OCI-LY3 (cell line): ENCODE measurements around the gene TRMT11.

Experiments used
- H2AFZ ChIP-seq: fragments of 200-600, 300-600 bp; shearing (Covaris generic); 2 replicates; pipeline ENCODE4 v1.6.0; 2014; ENCODE audit warnings: antibody characterized with exemption, low read depth, low read length
- H3K27ac ChIP-seq: fragments of 200-600, 300-600 bp; sonication (generic); 2 replicates; pipeline ENCODE4 v1.5.1; 2014; ENCODE audit warnings: mild to moderate bottlenecking, low read length, moderate library complexity, mixed read lengths
- H3K27me3 ChIP-seq: fragments of 200-600, 300-600 bp; sonication (generic); 2 replicates; pipeline ENCODE4 v1.6.1; 2014; ENCODE audit warnings: low read depth, low read length, mixed read lengths
- H3K36me3 ChIP-seq: fragments of 200-600, 300-600 bp; sonication (generic); replicated peaks from 2 replicates; pipeline ENCODE3; 2014; ENCODE audit warnings: low read depth, low read length, mixed read lengths
- H3K4me1 ChIP-seq: fragments of 300-600, 200-600 bp; sonication (generic); 2 replicates; pipeline ENCODE4 v1.6.1; 2014; ENCODE audit warnings: low read length, mixed read lengths
- H3K4me2 ChIP-seq: fragments of 200-600, 300-600 bp; sonication (generic); 2 replicates; pipeline ENCODE4 v1.6.1; 2014; ENCODE audit warnings: low read length, mixed read lengths
- H3K4me3 ChIP-seq: fragments of 300-600, 200-600 bp; sonication (generic); 2 replicates; pipeline ENCODE4 v1.5.1; 2014; ENCODE audit warnings: antibody characterized with exemption, mild to moderate bottlenecking, low read length, moderate library complexity
- H3K79me2 ChIP-seq: fragments of 300-600, 200-600 bp; shearing (Covaris generic); 2 replicates; pipeline ENCODE4 v1.6.1; 2014; ENCODE audit warnings: mild to moderate bottlenecking, low read length, mixed read lengths
- H3K9ac ChIP-seq: fragments of 300-600, 200-600 bp; shearing (Covaris generic); 2 replicates; pipeline ENCODE4 v1.6.0; 2014; ENCODE audit warnings: mild to moderate bottlenecking, low read length, moderate library complexity
- H3K9me3 ChIP-seq: fragments of 200-600, 300-600 bp; shearing (Covaris generic); 2 replicates; pipeline ENCODE4 v1.6.1; 2014; ENCODE audit warnings: low read length, mixed read lengths; ENCODE audit not compliant: insufficient read depth
- H4K20me1 ChIP-seq: fragments of 200-600, 300-600 bp; sonication (generic); 2 replicates; pipeline ENCODE4 v1.6.1; 2016; ENCODE audit warnings: low read length, mixed read lengths; ENCODE audit not compliant: insufficient read depth
- EZH2phosphoT487 ChIP-seq: fragments of 200-600 bp; shearing (Covaris generic); IDR thresholded peaks from 2 replicates; pipeline ENCODE4 v1.6.1; 2018; ENCODE audit warnings: antibody characterized with exemption, mixed run types, low read depth
- TF ChIP-seq, protein P1 (sequence below): fragments of 200-600, 300-600 bp; sonication (generic); IDR thresholded peaks from 2 replicates; pipeline ENCODE4 v1.5.1; 2014; ENCODE audit warnings: antibody characterized with exemption, low read length, low read depth

The TRMT11 gene

DNA sequence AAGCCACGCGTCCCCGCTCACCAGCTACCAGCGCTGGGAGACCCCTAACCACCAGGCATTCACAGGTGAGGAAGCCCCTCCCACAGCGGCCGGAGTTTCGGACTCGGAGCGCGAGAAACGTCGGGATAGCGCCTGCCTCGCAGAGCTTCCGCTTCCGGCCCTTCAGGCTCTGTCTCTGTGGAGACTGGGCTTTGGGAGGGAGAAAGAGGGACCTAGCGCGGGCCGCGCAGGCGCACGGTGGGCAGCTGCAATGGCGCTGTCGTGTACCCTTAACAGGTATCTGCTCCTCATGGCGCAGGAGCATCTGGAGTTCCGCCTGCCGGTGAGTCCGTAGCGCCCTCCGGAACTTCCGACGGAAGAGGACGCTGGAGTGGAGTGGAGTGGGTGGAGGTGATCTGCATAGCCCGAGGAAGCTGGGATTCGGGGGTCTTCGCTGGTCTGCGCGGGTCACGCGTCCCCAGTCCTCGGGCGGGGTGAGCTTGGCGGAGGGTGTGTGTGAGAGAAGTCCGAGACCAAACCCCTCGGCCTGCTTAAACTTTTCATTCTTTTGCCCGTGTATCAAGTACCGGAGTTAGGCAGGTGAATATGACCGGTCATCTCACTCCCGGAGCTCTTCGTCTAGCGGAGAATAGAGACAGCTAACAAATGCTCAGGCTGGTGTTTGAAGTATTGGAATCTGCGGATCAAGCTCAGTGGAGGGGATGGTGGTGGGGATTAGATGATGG is at the start of gene TRMT11:
Gene TRMT11, plus strand, starts transcription at position 240 of the 725 bp plus-strand sequence. Its CDS starts 11 bp downstream, at position 251.
- H3K9ac ChIP-seq, result peak within 1 kb of the TSS; percentile 97
- TF ChIP-seq, protein P1, sequence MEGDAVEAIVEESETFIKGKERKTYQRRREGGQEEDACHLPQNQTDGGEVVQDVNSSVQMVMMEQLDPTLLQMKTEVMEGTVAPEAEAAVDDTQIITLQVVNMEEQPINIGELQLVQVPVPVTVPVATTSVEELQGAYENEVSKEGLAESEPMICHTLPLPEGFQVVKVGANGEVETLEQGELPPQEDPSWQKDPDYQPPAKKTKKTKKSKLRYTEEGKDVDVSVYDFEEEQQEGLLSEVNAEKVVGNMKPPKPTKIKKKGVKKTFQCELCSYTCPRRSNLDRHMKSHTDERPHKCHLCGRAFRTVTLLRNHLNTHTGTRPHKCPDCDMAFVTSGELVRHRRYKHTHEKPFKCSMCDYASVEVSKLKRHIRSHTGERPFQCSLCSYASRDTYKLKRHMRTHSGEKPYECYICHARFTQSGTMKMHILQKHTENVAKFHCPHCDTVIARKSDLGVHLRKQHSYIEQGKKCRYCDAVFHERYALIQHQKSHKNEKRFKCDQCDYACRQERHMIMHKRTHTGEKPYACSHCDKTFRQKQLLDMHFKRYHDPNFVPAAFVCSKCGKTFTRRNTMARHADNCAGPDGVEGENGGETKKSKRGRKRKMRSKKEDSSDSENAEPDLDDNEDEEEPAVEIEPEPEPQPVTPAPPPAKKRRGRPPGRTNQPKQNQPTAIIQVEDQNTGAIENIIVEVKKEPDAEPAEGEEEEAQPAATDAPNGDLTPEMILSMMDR, result no peak
- no peak for TF ChIP-seq EZH2phosphoT487
- no peaks in the 10 kb centered on the region for H3K9me3 ChIP-seq
- H3K27ac ChIP-seq, result peak within 1 kb of the TSS; percentile 58
- H3K4me2 ChIP-seq, result peak within 1 kb of the TSS; percentile 86
- peaks cover 22% of the 10 kb centered on the region for H3K4me1 ChIP-seq
- peaks cover 56% of the 10 kb centered on the region for H3K79me2 ChIP-seq
- H3K4me3 ChIP-seq, result peak within 1 kb of the TSS; percentile 98
- peak within 1 kb of the TSS; percentile 97 for H2AFZ ChIP-seq
- 0 out of 2 replicates have a peak, but pooled peaks cover 4% of the 10 kb centered on the region for H4K20me1 ChIP-seq
- no peaks in the 10 kb centered on the region for H3K27me3 ChIP-seq
- no peaks in the 10 kb centered on the region for H3K36me3 ChIP-seq

DNA sequence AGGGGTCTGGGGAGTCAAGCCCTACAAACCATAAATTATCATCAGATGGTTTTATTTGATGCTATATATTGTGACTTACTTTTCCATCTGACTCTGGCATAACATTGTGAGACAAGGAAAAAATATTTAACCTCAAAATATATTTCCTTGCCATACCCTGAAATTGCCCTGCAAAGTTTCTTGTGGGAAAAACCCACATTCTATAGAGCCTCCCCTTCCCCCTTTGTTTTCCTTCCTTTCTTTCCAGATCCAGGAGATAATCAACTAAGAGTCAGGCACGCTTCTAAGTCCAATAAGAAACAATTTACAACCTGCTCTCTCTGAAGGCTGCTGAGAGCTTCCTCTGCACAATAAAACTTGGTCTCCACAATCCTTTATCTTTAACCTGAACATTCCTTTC is 47.3 kb upstream of the TRMT11 start:
- H3K36me3 ChIP-seq, result no peaks in the 10 kb centered on the region
- no peaks in the 10 kb centered on the region for H3K4me1 ChIP-seq
- no peak overlapping the region for H2AFZ ChIP-seq
- H3K27ac ChIP-seq, result no peak overlapping the region
- TF ChIP-seq, protein P1, result no peak
- no peak for TF ChIP-seq EZH2phosphoT487
- no peaks in the 10 kb centered on the region for H3K27me3 ChIP-seq
- no peak overlapping the region for H3K9ac ChIP-seq
- no peaks in the 10 kb centered on the region for H3K79me2 ChIP-seq
- no peaks in the 10 kb centered on the region for H4K20me1 ChIP-seq
- no peak overlapping the region for H3K4me2 ChIP-seq
- no peaks in the 10 kb centered on the region for H3K9me3 ChIP-seq
- no peak overlapping the region for H3K4me3 ChIP-seq

DNA sequence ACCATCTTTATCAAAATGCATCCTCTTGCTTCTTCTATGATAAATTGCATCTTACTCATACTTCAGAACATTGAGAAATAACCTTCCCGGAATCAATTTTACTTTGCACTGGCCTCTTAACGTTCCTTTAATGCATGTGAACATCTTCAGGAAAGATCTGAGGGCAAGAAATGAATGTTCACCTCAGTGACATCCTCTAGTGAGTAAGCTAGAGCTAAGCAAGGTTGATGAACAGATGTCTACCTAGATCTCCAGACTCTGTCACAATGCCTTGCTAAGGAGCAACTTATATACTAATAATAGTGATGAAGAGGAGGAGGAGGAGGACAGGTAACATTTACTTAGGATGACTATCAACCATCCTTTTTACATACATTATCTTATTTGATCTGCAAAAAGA is 46.5 kb upstream of the TRMT11 start:
- no peaks in the 10 kb centered on the region for H3K4me1 ChIP-seq
- no peak overlapping the region for H3K27ac ChIP-seq
- no peak for TF ChIP-seq EZH2phosphoT487
- TF ChIP-seq, protein P1, result no peak
- no peak overlapping the region for H3K4me2 ChIP-seq
- no peak overlapping the region for H3K4me3 ChIP-seq
- H4K20me1 ChIP-seq, result no peaks in the 10 kb centered on the region
- no peaks in the 10 kb centered on the region for H3K9me3 ChIP-seq
- no peaks in the 10 kb centered on the region for H3K79me2 ChIP-seq
- H2AFZ ChIP-seq, result no peak overlapping the region
- H3K9ac ChIP-seq, result no peak overlapping the region
- no peaks in the 10 kb centered on the region for H3K27me3 ChIP-seq
- H3K36me3 ChIP-seq, result no peaks in the 10 kb centered on the region

DNA sequence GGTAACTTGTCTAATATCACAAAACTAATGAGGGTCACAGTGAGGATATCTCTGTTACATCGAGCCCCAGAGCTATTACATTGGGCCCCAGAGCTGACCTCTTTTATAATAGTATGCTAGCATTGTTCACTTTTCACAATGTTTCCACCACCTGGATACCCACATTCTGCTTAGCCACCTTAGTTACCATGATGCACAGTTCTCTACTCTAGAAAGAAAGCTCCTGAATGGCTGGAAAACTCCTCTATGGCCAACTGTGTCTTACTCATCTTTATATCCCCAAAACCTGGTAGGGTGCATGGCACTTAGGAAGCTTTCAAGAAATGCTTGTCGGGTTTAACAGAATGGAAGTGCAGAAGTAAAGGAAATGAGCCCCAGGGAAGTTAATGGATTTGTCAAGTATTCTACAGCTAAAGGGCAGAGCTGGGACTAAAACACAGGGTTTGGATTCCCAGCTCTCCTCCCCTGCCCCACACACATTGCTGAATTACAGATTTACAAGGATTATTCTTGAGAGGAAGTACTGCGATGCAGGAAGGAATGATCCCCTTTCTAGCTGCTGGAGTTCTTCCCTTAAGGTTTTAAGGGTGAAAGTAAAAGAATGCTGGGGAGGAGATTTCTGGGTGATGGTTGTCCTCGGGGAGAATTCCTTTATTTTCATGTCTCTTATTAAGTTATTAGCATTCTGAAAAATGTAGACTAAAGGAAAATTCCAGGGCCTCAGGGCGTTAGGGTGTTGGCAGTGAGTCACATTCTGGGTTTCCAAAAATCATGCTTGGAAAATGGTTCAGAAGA is 45.9 kb upstream of the TRMT11 start:
- Histone ChIP-seq H3K4me2 (no peak overlapping the region), H3K27ac (no peak overlapping the region), H3K9me3 (no peaks in the 10 kb centered on the region), H3K79me2 (no peaks in the 10 kb centered on the region), H3K27me3 (no peaks in the 10 kb centered on the region), H3K36me3 (no peaks in the 10 kb centered on the region), H3K9ac (no peak overlapping the region), H3K4me3 (no peak overlapping the region), H2AFZ (no peak overlapping the region), H4K20me1 (no peaks in the 10 kb centered on the region), H3K4me1 (no peaks in the 10 kb centered on the region)
- TF ChIP-seq, protein P1, result no peak
- no peak for TF ChIP-seq EZH2phosphoT487
